SK-N-MC (cell line): Measurements from ENCODE around the gene CST1.
"Not testable (repeated sequence)": the region's sequence is repeated elsewhere in the genome, so short reads cannot be mapped to it uniquely, and the experiment has no call there.

Source experiments
- DNase-seq: peaks from one replicate; pipeline ENCODE4 v3.0.0-alpha.2; 2011; ENCODE audit warnings: low read depth, low spot score
- H3K27ac ChIP-seq: fragments of 200-600 bp; sonication (generic); 2 replicates; pipeline ENCODE4 v1.5.1; 2016; ENCODE audit warnings: mixed run types
- H3K36me3 ChIP-seq: fragments of 200-600 bp; sonication (generic); 2 replicates; pipeline ENCODE4 v1.6.1; 2017; ENCODE audit warnings: antibody characterized with exemption, low read length, mixed read lengths; ENCODE audit not compliant: insufficient read depth
- H3K4me3 ChIP-seq: fragments of 200-600 bp; sonication (generic); 2 replicates; pipeline ENCODE4 v1.5.1; 2016
- H3K9ac ChIP-seq: fragments of 200-600 bp; sonication (generic); 2 replicates; pipeline ENCODE4 v1.8.0; 2017; ENCODE audit warnings: mixed run types, mixed read lengths; ENCODE audit not compliant: insufficient read length
- H3K9me3 ChIP-seq: fragments of 200-600 bp; sonication (generic); 2 replicates; pipeline ENCODE4 v1.6.1; 2017; ENCODE audit warnings: low read depth, mild to moderate bottlenecking, antibody characterized with exemption, low read length, moderate library complexity, mixed read lengths
- EZH2 ChIP-seq: fragments of 200-600 bp; sonication (generic); IDR thresholded peaks from one replicate; pipeline ENCODE4 v1.6.1; 2017; ENCODE audit warnings: antibody characterized with exemption
- FOXP2 ChIP-seq: optimal IDR thresholded peaks from 2 replicates; pipeline ENCODE3; 2011; ENCODE audit warnings: mild to moderate bottlenecking, moderate library complexity; ENCODE audit not compliant: insufficient read depth; ENCODE audit errors: extremely low read length, control extremely low read depth
- POLR2AphosphoS5 ChIP-seq: IDR thresholded peaks from 2 replicates; pipeline ENCODE4 v1.6.1; 2012; ENCODE audit warnings: mild to moderate bottlenecking, low read depth, low read length, borderline replicate concordance

CST1 gene

DNA sequence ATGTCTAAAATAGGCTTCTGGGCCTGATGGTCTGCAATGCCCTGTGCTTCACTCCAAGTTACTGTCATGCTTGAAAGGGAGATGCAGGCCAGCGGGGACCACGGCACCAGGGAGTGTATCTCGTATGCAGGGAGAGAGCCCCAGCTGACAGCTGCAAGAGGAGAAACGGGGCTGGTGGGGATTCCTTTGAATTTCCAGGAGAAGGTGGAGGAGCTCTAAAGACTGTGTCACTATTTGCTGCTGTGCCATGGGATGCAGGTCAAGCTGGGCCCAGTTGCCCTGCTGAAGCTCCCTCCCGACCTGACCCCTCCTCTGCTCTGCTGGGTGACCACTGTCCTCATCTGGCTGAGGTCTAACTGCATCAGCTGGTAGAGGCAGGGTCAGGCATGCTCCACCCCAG lies 989 bp downstream of the CST1 start:
- DNase-seq, result no peak
- no peak overlapping the region for H3K27ac ChIP-seq
- H3K36me3 ChIP-seq, result no peaks in the 10 kb centered on the region
- H3K4me3 ChIP-seq, result no peak overlapping the region
- H3K9me3 ChIP-seq, result no peaks in the 10 kb centered on the region
- TF ChIP-seq FOXP2 (no peak), POLR2AphosphoS5 (no peak), EZH2 (no peak)
- H3K9ac ChIP-seq, result no peak overlapping the region

DNA sequence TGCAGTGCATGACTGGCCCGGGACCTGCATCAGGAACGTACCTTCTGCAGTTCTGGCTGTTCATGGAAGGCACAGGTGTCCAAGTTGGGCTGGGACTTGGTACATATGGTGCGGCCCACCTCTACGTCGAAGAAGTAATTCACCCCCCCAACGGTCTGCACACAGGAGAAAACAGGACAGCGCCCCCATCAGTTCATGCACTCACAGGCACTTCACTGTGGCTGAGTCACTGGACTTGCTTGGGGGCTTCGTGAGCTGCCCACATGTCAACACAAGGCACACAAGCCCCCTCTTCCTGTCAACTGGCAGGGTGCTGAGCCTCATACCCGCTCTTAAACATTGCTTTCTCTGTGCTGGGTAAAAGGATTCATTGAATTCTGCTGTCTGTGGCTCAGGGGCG lies 1.8 kb downstream of the CST1 start:
- H3K36me3 ChIP-seq, H3K9me3 ChIP-seq: not testable (repeated sequence)

GRCh38 chr20:23747551-23747950 lies 3.2 kb downstream of the CST1 start:
- not testable (repeated sequence) for H3K36me3 ChIP-seq, H3K27ac ChIP-seq, DNase-seq, H3K9ac ChIP-seq, H3K9me3 ChIP-seq, H3K4me3 ChIP-seq

More for the DNA sequence above, 1.8 kb downstream of the CST1 start:
- DNase-seq, H3K9ac ChIP-seq, H3K27ac ChIP-seq, H3K4me3 ChIP-seq: not testable (repeated sequence)

DNA sequence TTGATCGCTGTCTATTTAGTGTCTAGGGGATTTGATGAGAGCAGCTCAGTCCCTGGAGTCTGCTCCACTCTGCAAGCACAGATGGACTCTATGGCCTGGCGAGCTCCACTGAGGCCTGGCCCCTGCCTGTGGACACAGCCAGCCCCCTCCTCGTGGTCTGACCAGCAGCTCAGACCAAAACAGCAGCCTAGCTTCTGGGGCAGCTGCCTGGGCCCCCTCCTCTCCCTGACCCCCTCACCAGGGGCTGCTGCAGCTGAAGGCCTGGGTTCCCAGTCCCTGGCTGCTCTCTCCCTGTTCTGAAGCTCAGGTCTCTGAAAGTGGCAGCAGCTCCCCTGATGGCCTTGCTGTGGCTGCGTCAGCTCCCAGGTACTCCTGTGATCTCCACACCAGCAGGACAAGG lies 3.6 kb downstream of the CST1 start:
- H3K36me3 ChIP-seq, H3K9ac ChIP-seq: not testable (repeated sequence)

DNA sequence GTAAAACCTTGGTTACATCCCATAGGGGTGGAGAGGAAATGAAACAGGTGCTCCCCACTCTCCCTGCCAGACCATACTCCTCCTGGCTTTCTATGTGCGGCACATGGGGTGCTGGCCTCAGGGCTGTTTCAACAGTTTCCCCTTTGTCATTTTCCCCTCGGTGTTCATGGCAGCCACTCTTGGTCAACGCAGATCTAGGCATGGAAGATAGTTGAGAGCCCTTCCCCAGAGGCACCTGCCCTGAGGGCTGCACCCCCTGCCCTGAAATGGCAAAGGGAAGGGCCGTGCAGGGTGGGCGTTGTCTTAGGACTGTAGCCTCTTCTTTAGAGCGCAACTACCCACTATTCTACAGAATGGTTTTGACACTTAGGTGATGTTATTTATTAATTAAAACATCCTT lies 4.4 kb downstream of the CST1 start:
- Histone ChIP-seq H3K4me3 (no peak overlapping the region), H3K9ac (no peak overlapping the region), H3K36me3 (no peaks in the 10 kb centered on the region), H3K9me3 (no peaks in the 10 kb centered on the region), H3K27ac (no peak overlapping the region)
- DNase-seq, result no peak
- TF ChIP-seq EZH2 (no peak), FOXP2 (no peak), POLR2AphosphoS5 (no peak)

More for the DNA sequence above, 3.6 kb downstream of the CST1 start:
- DNase-seq, H3K4me3 ChIP-seq, H3K27ac ChIP-seq, H3K9me3 ChIP-seq: not testable (repeated sequence)

DNA sequence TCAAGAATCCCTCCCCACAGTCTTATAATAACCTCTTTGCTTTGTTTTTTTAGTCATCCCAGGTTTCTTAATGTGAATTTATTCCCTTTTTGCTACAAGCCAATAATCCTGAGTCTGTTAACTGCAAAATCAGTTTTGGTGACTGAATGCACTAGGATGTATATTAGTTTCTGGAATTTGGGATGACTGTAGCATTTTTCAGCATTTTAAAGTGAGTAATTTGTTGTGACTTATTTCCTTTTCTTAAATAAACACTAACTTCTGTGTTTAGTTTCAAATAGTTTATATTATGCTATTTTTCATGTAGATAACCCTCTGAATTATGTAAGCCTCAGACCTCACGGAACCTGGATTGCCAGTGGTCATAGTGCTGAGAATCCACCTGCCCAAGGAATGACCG lies 5.5 kb downstream of the CST1 start:
- no peak overlapping the region for H3K9ac ChIP-seq
- H3K4me3 ChIP-seq, result no peak overlapping the region
- DNase-seq, result no peak
- no peaks in the 10 kb centered on the region for H3K36me3 ChIP-seq
- H3K27ac ChIP-seq, result no peak overlapping the region
- TF ChIP-seq FOXP2, result no peak
- no peak for TF ChIP-seq EZH2
- no peak for TF ChIP-seq POLR2AphosphoS5
- no peaks in the 10 kb centered on the region for H3K9me3 ChIP-seq

GRCh38 chr20:23744817-23745216 lies 5.9 kb downstream of the CST1 start:
- Histone ChIP-seq H3K9me3 (no peaks in the 10 kb centered on the region), H3K9ac (no peak overlapping the region), H3K36me3 (no peaks in the 10 kb centered on the region), H3K4me3 (no peak overlapping the region), H3K27ac (no peak overlapping the region)
- TF ChIP-seq FOXP2 (no peak), POLR2AphosphoS5 (no peak), EZH2 (no peak)
- no peak for DNase-seq

DNA sequence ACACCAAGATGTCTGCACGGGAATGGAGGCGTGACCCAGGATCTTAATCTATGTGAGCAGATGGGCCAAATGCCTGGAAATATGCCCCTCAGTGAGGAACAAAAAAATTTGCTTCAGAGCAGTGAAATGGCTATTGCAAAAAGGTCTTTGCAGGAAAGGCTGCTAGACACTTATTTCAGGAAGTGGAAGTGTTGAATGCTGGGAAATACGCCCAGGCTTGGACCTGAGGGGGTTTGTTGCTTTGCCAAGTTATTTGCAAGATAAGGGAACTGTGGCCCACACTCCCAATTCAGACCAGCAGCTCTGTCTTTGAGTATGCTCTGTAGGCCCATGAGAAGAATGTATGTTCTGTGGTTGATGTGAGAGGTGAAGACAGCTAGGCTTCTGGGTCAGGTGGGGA lies 15.3 kb downstream of the CST1 start:
- H3K36me3 ChIP-seq, H3K9me3 ChIP-seq, H3K4me3 ChIP-seq, H3K27ac ChIP-seq, H3K9ac ChIP-seq, DNase-seq: not testable (repeated sequence)

- not testable (repeated sequence) for DNase-seq, H3K9me3 ChIP-seq, H3K36me3 ChIP-seq
These were observed 15.8 kb downstream of the CST1 start for GRCh38 chr20:23734949-23735348.

DNA sequence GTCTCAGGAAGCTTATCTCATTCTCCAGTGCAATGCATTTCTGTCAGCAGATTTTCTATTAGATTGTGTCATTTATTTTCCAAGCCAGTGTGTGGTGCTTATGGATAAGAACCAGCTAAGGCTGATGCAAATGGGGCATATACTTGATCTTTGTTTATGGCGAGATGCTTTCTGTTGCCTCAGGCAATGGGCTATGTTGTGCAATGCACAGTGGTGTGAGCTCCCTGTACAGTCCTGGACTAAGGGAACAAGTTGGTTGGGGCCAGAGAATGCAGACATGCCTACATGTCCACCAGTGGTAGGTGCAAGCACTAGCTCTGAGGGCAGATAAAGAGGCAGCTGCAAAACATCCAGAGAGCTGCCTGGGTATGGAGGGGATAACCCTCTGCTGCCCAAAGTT lies 16.3 kb downstream of the CST1 start:
- not testable (repeated sequence) for DNase-seq, H3K9me3 ChIP-seq, H3K9ac ChIP-seq, H3K4me3 ChIP-seq, H3K27ac ChIP-seq, H3K36me3 ChIP-seq

More at GRCh38 chr20:23734949-23735348, 15.8 kb downstream of the CST1 start:
- not testable (repeated sequence) for H3K9ac ChIP-seq, H3K4me3 ChIP-seq, H3K27ac ChIP-seq
